ENCODE measurements around the gene PRELP.

PRELP gene

GRCh38 chr1:203536980-203537455, 61.4 kb downstream of the PRELP start:
- no peak for ATAC-seq
- TF ChIP-seq CREB5 (CRISPR knock-in tag; IDR thresholded peaks at IDR 0.05; ENCODE audit: low read depth) (no peak), CSDC2 (CRISPR knock-in tag; IDR thresholded peaks at IDR 0.05) (no peak), ARNTL (CRISPR knock-in tag; IDR thresholded peaks at IDR 0.05; ENCODE audit: borderline replicate concordance, low read depth) (no peak), TSHZ2 (CRISPR knock-in tag; IDR thresholded peaks at IDR 0.05) (no peak), ZNF8 (CRISPR knock-in tag; IDR thresholded peaks at IDR 0.05) (no peak), PATZ1 (CRISPR knock-in tag; IDR thresholded peaks at IDR 0.05; ENCODE audit: borderline replicate concordance) (no peak), RARB (CRISPR knock-in tag; IDR thresholded peaks at IDR 0.05) (no peak), TCF4 (CRISPR knock-in tag; IDR thresholded peaks at IDR 0.05; ENCODE audit: borderline replicate concordance) (no peak), ZC3H10 (CRISPR knock-in tag; IDR thresholded peaks at IDR 0.05) (no peak), ZFP3 (CRISPR knock-in tag; IDR thresholded peaks at IDR 0.05) (no peak), TOX (CRISPR knock-in tag; IDR thresholded peaks at IDR 0.05; ENCODE audit: borderline replicate concordance) (no peak), ZNF70 (CRISPR knock-in tag; IDR thresholded peaks at IDR 0.05) (no peak)

- no peak for ATAC-seq
- TF ChIP-seq ISL1 (CRISPR knock-in tag; IDR thresholded peaks at IDR 0.05), result no peak
- no peak for TF ChIP-seq OSR1 (CRISPR knock-in tag; IDR thresholded peaks at IDR 0.05)
- TF ChIP-seq ARNTL (CRISPR knock-in tag; IDR thresholded peaks at IDR 0.05; ENCODE audit: borderline replicate concordance, low read depth), result no peak
Measured at GRCh38 chr1:203537806-203538464, 62.3 kb downstream of the PRELP start.

- no peak for TF ChIP-seq CREB5 (CRISPR knock-in tag; IDR thresholded peaks at IDR 0.05; ENCODE audit: low read depth)
- no peak for TF ChIP-seq PATZ1 (CRISPR knock-in tag; IDR thresholded peaks at IDR 0.05; ENCODE audit: borderline replicate concordance)
- TF ChIP-seq ISL1 (CRISPR knock-in tag; IDR thresholded peaks at IDR 0.05), result no peak
- no peak for TF ChIP-seq RARB (CRISPR knock-in tag; IDR thresholded peaks at IDR 0.05)
- TF ChIP-seq ZNF565 (CRISPR knock-in tag; conservative IDR thresholded peaks at IDR 0.05; ENCODE audit: low read depth), result no peak
- TF ChIP-seq SNAI2 (CRISPR knock-in tag; IDR thresholded peaks at IDR 0.05), result no peak
- TF ChIP-seq ESRRG (CRISPR knock-in tag; IDR thresholded peaks at IDR 0.05), result no peak
- no peak for TF ChIP-seq TSHZ2 (CRISPR knock-in tag; IDR thresholded peaks at IDR 0.05)
- no peak for TF ChIP-seq ZFP3 (CRISPR knock-in tag; IDR thresholded peaks at IDR 0.05)
- no peak for TF ChIP-seq PPARA (CRISPR knock-in tag; IDR thresholded peaks at IDR 0.05; ENCODE audit: borderline replicate concordance)
- TF ChIP-seq ZNF8 (CRISPR knock-in tag; IDR thresholded peaks at IDR 0.05), result no peak
- no peak for TF ChIP-seq CSDC2 (CRISPR knock-in tag; IDR thresholded peaks at IDR 0.05)
- ATAC-seq, result no peak
Measured at GRCh38 chr1:203538726-203539125, 63.1 kb downstream of the PRELP start.

Data from SK-N-SH treated with all-trans-retinoic acid at 6 μM for 48 hours (cell line).